ENCODE measurements around the gene IL17D. TPM values are rescaled to one million over a fixed set of nuclear protein-coding genes. Genes with fewer than 3 reads are reported as not detected.

The IL17D gene
- total and polyA plus RNA-seq, 2 experiments from 2014 or later, result 1.6 to 2.3 TPM

DNA sequence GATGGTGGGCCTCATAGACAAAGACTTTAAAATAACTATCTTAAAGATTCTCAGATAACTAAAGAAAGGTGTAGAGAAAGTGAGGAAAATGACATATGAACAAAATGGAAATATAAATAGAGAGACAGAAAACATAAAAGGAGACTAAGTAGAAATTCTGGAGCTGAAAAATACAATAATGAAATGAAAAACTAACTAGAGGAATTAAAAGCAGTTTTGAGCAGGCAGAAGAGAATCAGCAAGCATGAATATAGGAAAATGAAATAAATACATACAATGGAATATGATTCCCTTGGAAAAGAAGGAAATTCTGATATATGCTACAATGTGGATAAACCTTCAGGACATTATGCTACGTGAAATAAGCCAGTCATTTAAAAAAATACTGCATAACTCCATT is 66.3 kb downstream of the IL17D start:
- Histone ChIP-seq H3K27ac (ENCODE audit: low read depth) (no peak overlapping the region), H3K4me3 (no peak overlapping the region), H3K4me1 (ENCODE audit: insufficient read depth) (no peaks in the 10 kb centered on the region; the same call in 1 of the 2 replicates), H4K20me1 (replicated peaks; ENCODE audit: insufficient read depth) (no peaks in the 10 kb centered on the region), H3F3A (replicated peaks; ENCODE audit: low read depth) (no peaks in the 10 kb centered on the region), H3K79me2 (replicated peaks; ENCODE audit: insufficient read depth) (no peaks in the 10 kb centered on the region), H3K36me3 (ENCODE audit: insufficient read depth) (no peaks in the 10 kb centered on the region), H3K4me2 (no peak overlapping the region), H3K9me2 (ENCODE audit: insufficient read depth) (no peaks in the 10 kb centered on the region), H2AFZ (no peak overlapping the region), H3K27me3 (ENCODE audit: insufficient read depth) (no peaks in the 10 kb centered on the region)
- peaks cover 17% of the 10 kb centered on the region; the same call in 2 of the 3 replicates for H3K9me3 Mint-ChIP-seq
- peaks cover 9% of the 10 kb centered on the region; the same call in 2 of the 3 replicates for H3K4me1 Mint-ChIP-seq
- TF ChIP-seq, protein P1, sequence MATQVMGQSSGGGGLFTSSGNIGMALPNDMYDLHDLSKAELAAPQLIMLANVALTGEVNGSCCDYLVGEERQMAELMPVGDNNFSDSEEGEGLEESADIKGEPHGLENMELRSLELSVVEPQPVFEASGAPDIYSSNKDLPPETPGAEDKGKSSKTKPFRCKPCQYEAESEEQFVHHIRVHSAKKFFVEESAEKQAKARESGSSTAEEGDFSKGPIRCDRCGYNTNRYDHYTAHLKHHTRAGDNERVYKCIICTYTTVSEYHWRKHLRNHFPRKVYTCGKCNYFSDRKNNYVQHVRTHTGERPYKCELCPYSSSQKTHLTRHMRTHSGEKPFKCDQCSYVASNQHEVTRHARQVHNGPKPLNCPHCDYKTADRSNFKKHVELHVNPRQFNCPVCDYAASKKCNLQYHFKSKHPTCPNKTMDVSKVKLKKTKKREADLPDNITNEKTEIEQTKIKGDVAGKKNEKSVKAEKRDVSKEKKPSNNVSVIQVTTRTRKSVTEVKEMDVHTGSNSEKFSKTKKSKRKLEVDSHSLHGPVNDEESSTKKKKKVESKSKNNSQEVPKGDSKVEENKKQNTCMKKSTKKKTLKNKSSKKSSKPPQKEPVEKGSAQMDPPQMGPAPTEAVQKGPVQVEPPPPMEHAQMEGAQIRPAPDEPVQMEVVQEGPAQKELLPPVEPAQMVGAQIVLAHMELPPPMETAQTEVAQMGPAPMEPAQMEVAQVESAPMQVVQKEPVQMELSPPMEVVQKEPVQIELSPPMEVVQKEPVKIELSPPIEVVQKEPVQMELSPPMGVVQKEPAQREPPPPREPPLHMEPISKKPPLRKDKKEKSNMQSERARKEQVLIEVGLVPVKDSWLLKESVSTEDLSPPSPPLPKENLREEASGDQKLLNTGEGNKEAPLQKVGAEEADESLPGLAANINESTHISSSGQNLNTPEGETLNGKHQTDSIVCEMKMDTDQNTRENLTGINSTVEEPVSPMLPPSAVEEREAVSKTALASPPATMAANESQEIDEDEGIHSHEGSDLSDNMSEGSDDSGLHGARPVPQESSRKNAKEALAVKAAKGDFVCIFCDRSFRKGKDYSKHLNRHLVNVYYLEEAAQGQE (IDR thresholded peaks at IDR 0.05; ENCODE audit: unreplicated experiment), result no peak
- TF ChIP-seq CREB1 (CRISPR knock-in tag; IDR thresholded peaks at IDR 0.05; ENCODE audit: low read depth) (no peak), STAT1 (IDR thresholded peaks at IDR 0.05; ENCODE audit: unreplicated experiment) (no peak)
- TF ChIP-seq, protein P2, sequence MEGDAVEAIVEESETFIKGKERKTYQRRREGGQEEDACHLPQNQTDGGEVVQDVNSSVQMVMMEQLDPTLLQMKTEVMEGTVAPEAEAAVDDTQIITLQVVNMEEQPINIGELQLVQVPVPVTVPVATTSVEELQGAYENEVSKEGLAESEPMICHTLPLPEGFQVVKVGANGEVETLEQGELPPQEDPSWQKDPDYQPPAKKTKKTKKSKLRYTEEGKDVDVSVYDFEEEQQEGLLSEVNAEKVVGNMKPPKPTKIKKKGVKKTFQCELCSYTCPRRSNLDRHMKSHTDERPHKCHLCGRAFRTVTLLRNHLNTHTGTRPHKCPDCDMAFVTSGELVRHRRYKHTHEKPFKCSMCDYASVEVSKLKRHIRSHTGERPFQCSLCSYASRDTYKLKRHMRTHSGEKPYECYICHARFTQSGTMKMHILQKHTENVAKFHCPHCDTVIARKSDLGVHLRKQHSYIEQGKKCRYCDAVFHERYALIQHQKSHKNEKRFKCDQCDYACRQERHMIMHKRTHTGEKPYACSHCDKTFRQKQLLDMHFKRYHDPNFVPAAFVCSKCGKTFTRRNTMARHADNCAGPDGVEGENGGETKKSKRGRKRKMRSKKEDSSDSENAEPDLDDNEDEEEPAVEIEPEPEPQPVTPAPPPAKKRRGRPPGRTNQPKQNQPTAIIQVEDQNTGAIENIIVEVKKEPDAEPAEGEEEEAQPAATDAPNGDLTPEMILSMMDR (conservative IDR thresholded peaks at IDR 0.05; ENCODE audit: low read depth in 2 of 2), result no peak
- no peak overlapping the region for H3K27ac Mint-ChIP-seq
- H3K27me3 Mint-ChIP-seq (ENCODE audit: insufficient read depth, low read depth, poor library complexity), result peaks cover 8% of the 10 kb centered on the region
- H3K36me3 Mint-ChIP-seq (ENCODE audit: low read depth), result peaks cover 33% of the 10 kb centered on the region
- ATAC-seq (no peak), DNase-seq (ENCODE audit: low spot score) (no peak)
- H3K4me3 Mint-ChIP-seq, result no peak overlapping the region

Other genes with a start within 250 kb of the IL17D start
- gene CRYL1, start 177.8 kb upstream of the IL17D start, total RNA-seq (2014; rRNA removed; shearing (Covaris generic)), result 2.6 and 5.0 TPM in 2 replicates
- gene CRYL1, start 177.8 kb upstream of the IL17D start, polyA plus RNA-seq (2016; fragmentation: Nextera tagmentation; extraction: Ambion mirVana), result 2.2 and 3.1 TPM in 2 replicates
- gene IFT88, start 136.5 kb upstream of the IL17D start, total RNA-seq (2014; rRNA removed; shearing (Covaris generic)), result 7.7 and 8.2 TPM in 2 replicates
- 5.8 and 8.7 TPM in 2 replicates for gene IFT88, start 136.5 kb upstream of the IL17D start, polyA plus RNA-seq (2016; fragmentation: Nextera tagmentation; extraction: Ambion mirVana)
- 2.5 and 3.2 TPM in 2 replicates for gene EEF1AKMT1, start 70.3 kb downstream of the IL17D start, total RNA-seq (2014; rRNA removed; shearing (Covaris generic))
- 7.6 and 8.3 TPM in 2 replicates for gene EEF1AKMT1, start 70.3 kb downstream of the IL17D start, polyA plus RNA-seq (2016; fragmentation: Nextera tagmentation; extraction: Ambion mirVana)
- 56.7 and 57.8 TPM in 2 replicates for gene XPO4, start 199.0 kb downstream of the IL17D start, total RNA-seq (2014; rRNA removed; shearing (Covaris generic))
- gene XPO4, start 199.0 kb downstream of the IL17D start, polyA plus RNA-seq (2016; fragmentation: Nextera tagmentation; extraction: Ambion mirVana), result 12.0 and 14.1 TPM in 2 replicates

Data from GM23338 (cell line).